Omental fat pad (tissue), 4 donors: ENCODE measurements around the gene BAZ2A. TPM values are rescaled to one million over a fixed set of nuclear protein-coding genes. Genes with fewer than 3 reads are reported as not detected.

ENCODE experiments used
- ATAC-seq: fragments of 150-250 bp; one replicate; pipeline ENCODE4 v1.9.1; 2016; ENCODE audit warnings: mild to moderate bottlenecking, moderate library complexity; ENCODE audit not compliant: low FRiP score
- DNase-seq: peaks from one replicate; pipeline ENCODE4 v3.0.0-alpha.2; 2019; ENCODE audit warnings: low spot score
- CTCF ChIP-seq, 3 donors: fragments of 450-650 bp; IDR thresholded peaks; one replicate each; pipeline ENCODE4 v1.5.1; 2016 to 2017; ENCODE audit warnings: antibody characterized with exemption in 3 of 3, mild to moderate bottlenecking in 3 of 3, moderate library complexity in 2 of 3
- total RNA-seq, 4 donors: library from RNA; depleted of rRNA; stranded (reverse); fragments of >200 nt; gene quantifications; one replicate each; pipeline ENCODE4 v1.1.0, GENCODE V29; 2016

BAZ2A gene
- total RNA-seq, 4 donors from 2014 or later = 43.1 to 124 (median 74.1) TPM

GRCh38 chr12:56634837-56635791, 5.0 kb upstream of the BAZ2A start:
- no peak for TF ChIP-seq CTCF (IDR thresholded peaks at IDR 0.05)
- ATAC-seq = peak; percentile 33
- no peak for DNase-seq

- no peak for TF ChIP-seq CTCF (IDR thresholded peaks at IDR 0.05)
- ATAC-seq (no peak), DNase-seq (no peak)
These were observed 4.2 kb upstream of the BAZ2A start for GRCh38 chr12:56634242-56634836.

- DNase-seq (no peak), ATAC-seq (no peak)
- TF ChIP-seq CTCF (IDR thresholded peaks at IDR 0.05) = no peak
These were observed 3.5 kb upstream of the BAZ2A start for GRCh38 chr12:56633468-56634241.

GRCh38 chr12:56632701-56633467, 2.8 kb upstream of the BAZ2A start:
- ATAC-seq (no peak), DNase-seq (no peak)
- no peak for TF ChIP-seq CTCF (IDR thresholded peaks at IDR 0.05)

- ATAC-seq (peak; percentile 24), DNase-seq (no peak)
- no peak for TF ChIP-seq CTCF (IDR thresholded peaks at IDR 0.05)
These were observed 1.9 kb upstream of the BAZ2A start for GRCh38 chr12:56631790-56632700.
